HG02623 (cell line): ENCODE data around the gene SOHLH1.

Experiments
- ATAC-seq: cut with Tn5 transposase; IDR thresholded peaks from one replicate; pipeline ENCODE4 v1.9.1; 2021; ENCODE audit warnings: moderate library complexity; ENCODE audit not compliant: unreplicated experiment

Gene SOHLH1

GRCh38 chr9:135662758-135663450 is 36.4 kb downstream of the SOHLH1 start, which contains the start of gene LCN9:
LCN9 (plus strand) TSS chr9:135663309; CDS start chr9:135663322, 13 bp downstream.
- ATAC-seq, result no peak

GRCh38 chr9:135661816-135662560 is 37.3 kb downstream of the SOHLH1 start:
- ATAC-seq, result no peak

GRCh38 chr9:135660407-135660806 is 38.9 kb downstream of the SOHLH1 start:
- ATAC-seq, result no peak

- no peak for ATAC-seq
Observed at GRCh38 chr9:135659252-135659651, 40.0 kb downstream of the SOHLH1 start.

GRCh38 chr9:135657416-135657815 is 41.9 kb downstream of the SOHLH1 start:
- no peak for ATAC-seq

- ATAC-seq, result no peak
Observed at GRCh38 chr9:135655317-135655716, 44.0 kb downstream of the SOHLH1 start.

GRCh38 chr9:135650408-135650807 is 48.9 kb downstream of the SOHLH1 start:
- ATAC-seq, result no peak

- no peak for ATAC-seq
Observed at GRCh38 chr9:135649508-135649907, 49.8 kb downstream of the SOHLH1 start.

GRCh38 chr9:135648494-135649410 is 50.5 kb downstream of the SOHLH1 start:
- ATAC-seq, result no peak

- ATAC-seq, result no peak
Observed at GRCh38 chr9:135647884-135648283, 51.4 kb downstream of the SOHLH1 start.

GRCh38 chr9:135644631-135645218 is 54.6 kb downstream of the SOHLH1 start:
- no peak for ATAC-seq
